ENCODE results near the gene IL1RAPL1.

Gene IL1RAPL1

GRCh38 chrX:29496636-29497180, 909.5 kb downstream of the IL1RAPL1 start:
- DNase-seq (ENCODE audit: low read depth in 4 of 4, low spot score in 1 of 4), result no peak

- DNase-seq (ENCODE audit: low read depth in 4 of 4, low spot score in 1 of 4), result no peak
These were observed 919.5 kb downstream of the IL1RAPL1 start for GRCh38 chrX:29506729-29507128.

- no peak for DNase-seq (ENCODE audit: low read depth in 4 of 4, low spot score in 1 of 4)
These were observed 930.9 kb downstream of the IL1RAPL1 start for GRCh38 chrX:29518100-29518499.

GRCh38 chrX:29528281-29528680, 941.0 kb downstream of the IL1RAPL1 start:
- no peak for DNase-seq (ENCODE audit: low read depth in 4 of 4, low spot score in 1 of 4)

DNA sequence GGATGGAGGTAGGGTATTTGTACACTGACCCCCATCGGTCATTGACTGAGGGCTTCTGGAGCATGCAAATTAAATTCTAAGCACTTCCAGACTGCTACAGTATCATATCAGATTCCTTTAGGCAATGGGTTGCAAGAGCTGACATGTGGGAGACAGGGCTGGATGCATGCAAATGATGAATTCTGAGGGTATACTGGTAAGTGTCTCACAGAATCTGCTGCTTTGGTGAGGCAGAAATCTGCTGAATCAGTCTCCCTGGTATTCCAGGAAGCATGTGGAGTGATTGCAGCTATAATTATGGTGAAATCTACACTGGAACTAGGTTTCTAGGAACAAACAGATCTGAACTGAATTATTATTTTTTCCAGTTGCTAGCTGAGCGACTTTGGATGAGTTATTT, 943.3 kb downstream of the IL1RAPL1 start:
- DNase-seq (ENCODE audit: low read depth in 4 of 4, low spot score in 1 of 4), result no peak

GRCh38 chrX:29531336-29531735, 944.1 kb downstream of the IL1RAPL1 start:
- DNase-seq (ENCODE audit: low read depth in 4 of 4, low spot score in 1 of 4), result no peak

- DNase-seq (ENCODE audit: low read depth in 4 of 4, low spot score in 1 of 4), result no peak
These were observed 948.2 kb downstream of the IL1RAPL1 start for GRCh38 chrX:29535212-29536162.

- no peak for DNase-seq (ENCODE audit: low read depth in 4 of 4, low spot score in 1 of 4)
These were observed 953.8 kb downstream of the IL1RAPL1 start for GRCh38 chrX:29541038-29541437.

GRCh38 chrX:29542152-29542551, 954.9 kb downstream of the IL1RAPL1 start:
- DNase-seq (ENCODE audit: low read depth in 4 of 4, low spot score in 1 of 4), result no peak

GRCh38 chrX:29545878-29546277, 958.6 kb downstream of the IL1RAPL1 start:
- no peak for DNase-seq (ENCODE audit: low read depth in 4 of 4, low spot score in 1 of 4)

DNA sequence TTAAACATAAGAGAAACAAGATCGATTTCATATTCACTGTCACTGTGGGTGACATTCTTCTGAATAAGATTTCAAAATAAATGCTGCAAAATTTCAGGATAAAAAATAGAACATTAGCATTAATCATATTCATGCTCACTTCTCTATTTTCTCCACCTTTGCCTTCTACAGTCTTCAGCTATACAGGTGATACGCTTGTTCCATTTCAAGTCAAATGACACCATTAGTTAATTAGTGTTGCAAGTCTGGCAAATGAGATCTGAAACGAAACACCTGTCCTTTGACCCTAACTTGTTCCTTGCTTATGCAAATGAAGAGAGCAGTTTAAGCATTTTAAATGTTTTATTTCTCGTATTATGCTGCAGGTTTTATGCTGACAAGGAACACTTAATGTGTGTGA, 960.6 kb downstream of the IL1RAPL1 start:
- no peak for DNase-seq (ENCODE audit: low read depth in 4 of 4, low spot score in 1 of 4)

DNA sequence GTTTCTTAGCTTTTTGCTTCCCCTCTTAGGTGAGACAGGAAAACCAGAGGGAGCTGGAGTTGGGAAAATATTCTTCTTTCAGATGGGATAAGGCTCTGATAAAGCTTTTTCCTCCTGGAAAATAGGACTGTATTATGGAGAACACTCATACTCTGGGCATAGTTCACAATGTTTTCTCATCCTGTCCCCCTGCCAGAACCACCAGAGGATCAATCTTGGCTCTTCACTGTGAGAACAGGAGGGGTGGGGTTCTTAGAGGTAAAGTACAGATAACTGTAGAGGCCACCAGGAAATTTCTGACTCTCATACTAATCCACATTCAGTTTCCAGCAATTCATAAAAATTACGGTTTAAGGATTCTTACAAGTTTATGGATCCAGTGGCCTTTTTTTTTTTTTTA, 966.3 kb downstream of the IL1RAPL1 start:
- DNase-seq (ENCODE audit: low read depth in 4 of 4, low spot score in 1 of 4), result no peak

DNA sequence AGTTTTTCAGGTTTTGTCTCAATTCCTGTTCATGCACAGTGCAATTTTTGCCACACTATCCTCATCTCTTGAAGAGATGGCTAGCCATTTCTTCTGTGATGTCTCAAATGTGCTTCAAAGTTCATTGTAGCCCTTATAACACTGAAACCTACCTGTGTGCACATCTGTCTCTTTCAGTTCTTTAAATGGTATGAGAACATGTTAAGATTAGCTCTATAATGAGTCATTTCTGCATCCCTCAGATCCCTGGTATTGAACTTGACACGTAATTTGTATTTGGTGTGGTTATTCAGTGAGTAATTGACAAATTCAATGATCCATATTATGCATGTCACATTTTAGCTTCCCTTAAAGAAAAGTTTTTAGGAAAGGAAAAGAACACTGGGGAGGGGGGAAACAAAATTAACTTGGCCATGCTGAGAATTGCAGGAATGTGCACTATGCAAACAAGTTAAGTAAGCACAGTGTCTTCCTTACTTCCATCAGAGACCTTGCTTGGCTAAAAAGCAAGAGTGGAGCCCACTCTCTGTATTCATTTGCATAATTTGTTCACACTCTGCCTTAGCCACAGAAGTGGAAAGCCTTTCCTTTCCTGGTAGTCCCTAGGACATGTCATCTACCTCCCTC, 968.3 kb downstream of the IL1RAPL1 start:
- DNase-seq (ENCODE audit: low read depth in 4 of 4, low spot score in 1 of 4), result no peak

DNA sequence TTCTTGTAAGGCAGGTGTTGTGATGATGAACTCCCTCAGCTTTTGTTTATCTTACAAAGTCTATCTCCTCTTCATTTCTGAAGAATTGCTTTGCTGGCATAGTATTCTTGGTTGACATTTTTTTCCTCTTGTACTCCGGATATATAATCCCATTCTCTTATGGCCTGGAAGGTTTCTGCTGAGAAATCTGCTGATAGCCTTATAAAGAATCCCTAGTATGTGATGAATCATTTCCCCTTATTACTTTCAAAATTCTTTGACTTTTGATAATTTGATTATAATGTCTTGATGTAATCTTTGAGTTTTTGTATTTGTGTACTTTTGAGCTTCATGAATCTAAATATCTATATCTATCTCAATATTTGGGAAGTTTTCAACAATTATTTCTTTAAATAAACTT, 972.8 kb downstream of the IL1RAPL1 start:
- DNase-seq (ENCODE audit: low read depth in 4 of 4, low spot score in 1 of 4), result no peak

DNA sequence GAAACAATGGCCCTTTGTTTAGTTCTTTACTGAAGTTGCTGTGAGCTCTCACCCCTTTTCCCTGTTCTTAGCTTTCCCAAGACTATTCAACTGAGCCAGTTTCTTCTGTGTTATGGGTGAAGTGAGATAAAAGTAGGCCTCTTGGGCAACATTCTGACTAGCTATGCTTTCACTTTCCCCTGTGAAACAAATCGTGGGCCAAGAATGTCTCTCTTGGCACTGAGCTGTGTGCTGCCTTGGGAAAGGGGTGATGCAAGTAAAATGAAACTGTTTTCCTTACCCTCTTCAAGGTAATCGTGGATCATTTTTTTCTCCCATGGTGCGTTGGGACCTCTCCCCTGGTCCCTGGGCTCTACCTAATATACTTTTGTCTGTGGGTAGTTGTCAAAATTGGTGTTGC, 974.2 kb downstream of the IL1RAPL1 start:
- no peak for DNase-seq (ENCODE audit: low read depth in 4 of 4, low spot score in 1 of 4)

- no peak for DNase-seq (ENCODE audit: low read depth in 4 of 4, low spot score in 1 of 4)
These were observed 993.3 kb downstream of the IL1RAPL1 start for GRCh38 chrX:29580560-29580959.

DNA sequence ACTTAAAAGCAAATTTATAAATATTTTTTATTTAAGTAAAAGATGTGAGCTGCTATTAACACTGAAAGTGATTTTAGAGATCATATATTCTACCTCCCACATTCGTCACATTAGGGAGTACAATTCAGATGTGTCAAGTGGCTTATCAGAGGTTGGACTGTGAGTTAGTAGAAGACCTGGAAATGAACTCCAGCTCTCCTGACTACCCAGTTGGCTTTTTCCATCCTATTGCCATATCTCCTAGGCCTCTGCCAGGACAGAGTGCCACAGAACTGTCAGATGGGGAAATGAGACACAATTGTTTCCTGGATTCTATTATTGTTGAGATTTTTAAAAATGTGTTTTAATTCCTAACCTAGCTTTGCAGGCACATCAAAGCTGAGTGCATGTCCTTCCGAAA, 994.0 kb downstream of the IL1RAPL1 start:
- DNase-seq (ENCODE audit: low read depth in 4 of 4, low spot score in 1 of 4), result no peak

GRCh38 chrX:29587107-29587506, 999.9 kb downstream of the IL1RAPL1 start:
- DNase-seq (ENCODE audit: low read depth in 4 of 4, low spot score in 1 of 4), result no peak

GRCh38 chrX:29590921-29591320, 1003.7 kb downstream of the IL1RAPL1 start:
- no peak for DNase-seq (ENCODE audit: low read depth in 4 of 4, low spot score in 1 of 4)

- no peak for DNase-seq (ENCODE audit: low read depth in 4 of 4, low spot score in 1 of 4)
These were observed 1017.1 kb downstream of the IL1RAPL1 start for GRCh38 chrX:29604381-29604780.

- DNase-seq (ENCODE audit: low read depth in 4 of 4, low spot score in 1 of 4), result no peak
These were observed 1030.0 kb downstream of the IL1RAPL1 start for GRCh38 chrX:29617276-29617675.

- no peak for DNase-seq (ENCODE audit: low read depth in 4 of 4, low spot score in 1 of 4)
These were observed 1030.5 kb downstream of the IL1RAPL1 start for GRCh38 chrX:29617725-29618124.
